DMS53 treated with DMSO at 0.1 percent for 48 hours (cell line): ENCODE results near the gene GRM7.

Experiments used
- DNase-seq: peaks from one replicate; lab custom pipeline; 2025; ENCODE audit not compliant: unreplicated experiment; lab: John Stamatoyannopoulos, UW

The GRM7 gene

DNA sequence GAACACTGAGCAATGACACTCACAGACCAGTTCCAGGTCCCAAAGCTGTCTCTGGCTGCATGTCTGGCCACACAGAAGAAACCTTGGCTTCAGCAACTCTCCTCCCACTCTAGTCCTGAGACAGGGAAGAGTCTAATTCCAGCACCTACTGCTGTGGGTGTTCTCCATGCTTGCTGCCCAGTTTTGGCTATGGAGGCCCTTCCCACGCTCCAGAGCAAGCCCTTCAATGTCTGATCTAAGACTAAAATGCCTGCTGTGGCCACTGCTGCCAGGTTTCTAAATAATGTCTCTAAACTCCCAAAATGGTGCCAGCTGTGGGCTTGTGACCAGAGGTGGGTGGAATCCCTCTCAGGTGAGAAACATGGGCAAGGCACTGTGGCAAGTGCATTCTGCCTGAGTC lies 531.3 kb downstream of the GRM7 start:
- DNase-seq = no peak

DNA sequence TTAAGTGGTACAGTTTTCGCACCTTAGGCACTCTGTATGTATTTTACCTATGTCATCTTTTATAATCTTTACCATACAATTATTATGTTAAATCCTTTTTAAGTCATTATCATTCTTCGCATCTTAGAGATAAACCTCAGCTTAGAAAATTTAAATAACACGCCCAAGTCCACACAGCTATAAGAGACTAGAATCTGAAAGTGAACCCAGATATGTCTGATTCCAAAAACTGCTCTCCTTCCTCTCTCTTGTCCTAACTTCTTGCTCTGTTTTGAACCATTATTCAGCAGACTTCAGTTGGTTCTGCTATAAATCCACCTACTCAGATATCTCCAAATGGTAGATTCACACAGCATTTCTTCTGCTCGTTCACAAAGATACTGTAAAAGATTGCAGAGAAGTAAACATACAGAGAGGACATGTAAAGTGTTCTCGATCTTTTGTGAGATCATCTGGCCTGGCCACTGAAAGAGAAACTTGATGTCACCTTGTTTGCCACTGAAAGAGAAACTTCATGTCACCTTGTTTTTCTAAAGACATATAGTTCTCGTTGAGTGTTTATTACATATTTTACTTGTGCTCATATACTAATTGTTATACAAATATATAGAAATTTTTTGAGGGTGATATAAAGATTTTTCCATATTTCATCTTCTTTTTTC lies 533.2 kb downstream of the GRM7 start:
- no peak for DNase-seq

GRCh38 chr3:7396534-7396933 lies 535.6 kb downstream of the GRM7 start:
- DNase-seq = no peak

GRCh38 chr3:7397097-7397496 lies 536.2 kb downstream of the GRM7 start:
- DNase-seq = no peak

GRCh38 chr3:7400360-7400759 lies 539.4 kb downstream of the GRM7 start:
- DNase-seq = no peak

GRCh38 chr3:7401418-7401817 lies 540.5 kb downstream of the GRM7 start:
- DNase-seq = no peak

DNA sequence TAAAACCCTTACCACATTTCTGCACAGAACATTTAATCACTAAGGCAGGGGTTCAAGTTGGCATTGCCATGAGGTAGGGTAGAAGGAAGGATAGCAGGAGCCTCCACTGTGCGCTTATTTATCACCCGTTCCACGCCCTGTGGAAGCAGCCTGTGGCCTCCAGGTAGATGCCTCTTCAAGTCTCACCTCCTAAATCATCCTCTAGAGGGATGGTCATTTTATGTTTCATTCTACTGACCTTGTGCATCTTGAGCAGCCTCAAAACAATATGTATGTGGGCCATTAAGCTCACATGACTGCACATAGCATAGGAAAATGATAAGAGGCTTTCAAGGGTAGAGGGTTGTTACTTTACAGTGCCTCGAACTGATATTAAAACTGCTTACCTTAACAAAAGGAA lies 546.2 kb downstream of the GRM7 start:
- DNase-seq = no peak

DNA sequence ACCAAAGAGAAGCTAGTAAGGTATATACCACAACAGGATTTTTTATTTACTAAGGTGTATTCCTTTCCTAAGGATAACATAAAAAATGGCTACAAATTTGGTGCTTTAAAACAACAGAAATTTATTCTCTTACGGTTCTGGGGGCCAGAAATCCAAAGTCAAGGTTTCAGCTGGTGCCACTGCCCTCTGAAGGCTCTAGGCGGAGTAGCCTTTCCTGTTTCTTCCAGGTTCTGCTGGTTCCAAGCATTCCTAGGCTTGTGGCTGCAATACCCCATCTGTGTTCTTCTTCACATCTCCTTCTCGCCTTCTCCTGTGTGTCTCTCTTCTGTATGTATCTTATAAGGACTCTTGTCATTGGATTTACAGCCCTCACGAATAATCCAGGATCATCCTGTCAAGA lies 549.9 kb downstream of the GRM7 start:
- DNase-seq = no peak

DNA sequence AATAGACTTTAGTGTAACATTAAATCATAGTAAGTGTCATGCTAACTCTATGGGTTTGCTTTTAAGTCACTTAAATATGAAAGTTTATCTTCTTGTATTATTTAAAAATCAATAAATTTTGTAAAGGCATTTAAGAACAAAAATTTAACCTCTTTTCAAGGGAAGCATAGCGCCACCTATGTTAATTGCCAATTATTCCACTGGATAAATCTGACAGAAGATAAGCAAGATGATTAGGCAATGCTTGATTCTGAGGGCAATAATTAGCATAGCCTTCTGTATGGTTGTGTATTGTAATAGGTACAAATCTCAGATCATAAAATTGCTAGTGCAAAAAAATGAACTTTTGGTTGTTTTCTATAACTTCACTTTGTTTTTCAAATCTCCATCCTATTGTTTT lies 560.1 kb downstream of the GRM7 start:
- no peak for DNase-seq

- DNase-seq = no peak
Observed at GRCh38 chr3:7423036-7423435, 562.1 kb downstream of the GRM7 start.

DNA sequence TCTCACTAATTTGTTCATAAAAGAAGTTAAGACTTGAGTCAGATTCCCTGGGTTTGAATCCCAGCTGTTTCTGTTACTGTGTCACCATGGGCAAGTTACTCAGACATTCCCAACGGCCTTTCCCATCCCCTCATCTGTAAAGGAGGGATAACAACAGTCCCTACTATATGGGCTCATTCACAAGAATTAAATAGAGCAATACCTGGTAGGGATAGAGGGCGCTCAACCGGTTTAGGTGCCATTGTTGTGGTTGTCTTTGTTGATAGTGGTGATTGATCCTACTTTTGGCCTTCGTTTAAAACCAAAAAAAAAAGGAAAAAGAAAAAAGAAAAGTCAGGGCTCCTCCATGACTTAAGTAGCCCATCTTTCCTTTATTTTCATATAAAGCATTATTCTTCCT lies 563.1 kb downstream of the GRM7 start:
- DNase-seq = no peak

DNA sequence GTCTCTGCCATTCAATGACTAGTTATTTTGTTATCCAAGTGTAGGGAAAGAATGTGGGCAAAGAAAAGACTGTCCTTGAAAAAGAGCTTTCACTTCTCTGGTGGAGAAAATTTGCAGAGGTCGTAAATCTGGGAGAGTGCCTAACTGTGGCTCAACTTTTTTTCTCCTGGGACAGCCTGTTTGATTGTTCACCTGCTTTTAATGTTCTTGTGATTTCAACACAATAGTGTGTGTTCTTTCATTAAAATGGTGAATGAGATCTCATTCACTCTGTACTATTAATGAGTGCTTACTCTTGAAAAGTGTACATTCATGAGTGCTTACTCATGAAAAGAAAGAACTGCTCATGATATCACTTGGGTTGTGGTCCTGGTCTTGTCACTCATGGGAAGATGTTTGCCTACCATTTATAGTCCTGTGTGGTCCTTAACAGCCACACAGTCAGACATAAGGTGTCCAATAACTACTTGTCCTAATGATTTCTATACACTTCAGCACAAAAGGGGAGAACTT lies 567.3 kb downstream of the GRM7 start:
- DNase-seq = no peak

- no peak for DNase-seq
Observed at GRCh38 chr3:7432610-7433009, 571.7 kb downstream of the GRM7 start.

GRCh38 chr3:7433073-7433472 lies 572.2 kb downstream of the GRM7 start:
- no peak for DNase-seq

GRCh38 chr3:7436542-7436941 lies 575.6 kb downstream of the GRM7 start:
- no peak for DNase-seq

GRCh38 chr3:7437231-7437630 lies 576.3 kb downstream of the GRM7 start:
- DNase-seq = no peak

GRCh38 chr3:7439101-7439680 lies 578.3 kb downstream of the GRM7 start:
- DNase-seq = no peak

DNA sequence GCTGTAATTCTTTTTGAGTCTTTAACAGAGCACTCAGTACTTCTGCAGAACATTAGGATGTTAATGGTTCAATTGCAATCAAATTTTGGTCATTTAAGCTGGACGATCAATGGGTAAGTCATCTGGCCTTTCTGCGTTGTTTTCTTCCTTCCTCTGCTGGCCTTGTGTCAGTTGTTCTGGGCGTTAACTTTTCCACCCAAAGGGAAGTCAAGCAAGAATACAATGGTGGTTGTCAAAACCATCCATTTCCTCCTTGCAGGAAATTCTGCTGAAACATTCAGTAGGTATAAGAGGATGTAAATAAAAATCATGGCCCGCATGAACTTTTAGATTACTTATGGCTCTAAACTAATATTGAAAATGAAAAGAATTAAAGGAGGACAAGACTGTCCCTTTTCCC lies 584.0 kb downstream of the GRM7 start:
- no peak for DNase-seq

DNA sequence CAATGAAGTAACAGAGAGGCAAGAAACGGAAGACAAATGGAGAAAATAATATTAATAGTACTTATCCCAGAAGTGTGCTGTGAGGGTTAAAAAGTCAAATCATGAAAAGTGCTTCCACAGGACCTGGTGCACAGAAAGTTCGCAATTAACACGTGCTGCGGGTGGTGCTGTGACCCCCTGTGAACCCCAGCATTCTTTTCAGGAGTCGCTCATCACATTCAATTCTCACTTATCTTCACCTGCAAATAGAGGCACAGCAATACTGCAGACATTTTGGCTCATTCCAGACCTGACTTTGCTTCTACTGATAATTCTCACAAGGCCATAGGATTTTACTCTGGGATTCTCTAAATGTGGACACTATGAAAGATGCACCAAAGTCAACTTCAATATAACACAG lies 584.4 kb downstream of the GRM7 start:
- no peak for DNase-seq

DNA sequence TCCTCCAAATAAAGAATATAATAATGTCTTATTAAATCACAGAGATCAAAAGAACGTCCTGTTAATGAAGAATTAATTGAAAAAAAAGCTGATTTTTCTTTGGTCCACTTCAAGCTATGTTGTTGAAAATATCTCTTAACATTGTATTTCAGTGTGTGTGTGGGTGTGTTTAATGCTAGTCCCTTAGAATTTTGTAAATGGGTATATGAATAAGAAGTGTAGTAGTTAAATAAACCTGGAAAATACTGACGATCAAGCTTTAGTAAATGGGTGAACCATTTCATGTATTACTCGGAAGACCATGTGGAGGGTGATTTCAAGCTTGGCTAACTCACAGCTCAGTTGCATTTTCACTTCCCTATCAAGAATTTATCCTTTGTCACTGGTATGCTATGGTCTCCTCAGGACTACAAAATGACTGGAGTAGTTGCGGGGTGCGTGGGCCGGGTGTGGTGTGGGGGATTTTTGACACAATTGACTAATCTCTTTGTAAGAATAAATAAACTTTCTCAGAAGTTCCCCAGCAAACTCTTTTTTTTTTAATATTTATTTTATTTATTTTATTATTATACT lies 586.4 kb downstream of the GRM7 start:
- no peak for DNase-seq

- no peak for DNase-seq
Observed at GRCh38 chr3:7456386-7456785, 595.5 kb downstream of the GRM7 start.

DNA sequence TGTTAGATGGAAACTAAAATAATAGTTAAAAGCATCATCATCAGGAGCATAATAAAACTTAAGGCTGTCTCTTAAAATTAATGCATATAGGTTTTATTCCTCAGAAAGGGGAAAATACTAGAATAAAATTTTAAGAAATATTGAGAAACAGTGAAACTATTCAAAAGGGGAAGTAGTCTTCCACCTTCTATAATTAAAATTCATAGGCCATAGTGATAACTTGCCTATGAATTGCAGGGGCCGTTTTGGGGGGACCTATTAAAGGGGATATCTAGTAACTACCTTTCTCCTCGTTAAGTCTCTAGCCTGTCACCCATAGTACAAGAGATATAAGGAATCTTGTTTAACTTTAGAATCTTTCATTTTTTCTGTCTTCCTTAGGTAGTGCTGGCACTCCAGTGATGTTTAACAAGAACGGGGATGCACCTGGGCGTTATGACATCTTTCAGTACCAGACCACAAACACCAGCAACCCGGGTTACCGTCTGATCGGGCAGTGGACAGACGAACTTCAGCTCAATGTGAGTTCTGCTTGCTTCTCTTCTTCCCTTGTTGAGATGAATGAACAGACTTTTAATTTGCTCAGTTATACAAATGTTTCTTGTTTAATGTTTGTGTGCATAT lies 600.4 kb downstream of the GRM7 start:
- no peak for DNase-seq
